HL-60 (cell line): ENCODE measurements around the gene SLC23A3.

Source experiments
- DNase-seq, 2 experiments: peaks; one replicate each; pipeline ENCODE4 v3.0.0-alpha.2; 2010 to 2020; ENCODE audit warnings: low read depth in 1 of 2, low spot score in 1 of 2
- H3K27ac ChIP-seq: fragments of 250-450 bp; sonication (Bioruptor Pico); replicated peaks from 2 replicates; pipeline ENCODE4 v1.5.1; 2020; ENCODE audit warnings: mild to moderate bottlenecking, moderate library complexity
- H3K27me3 ChIP-seq: fragments of 250-450 bp; sonication (Bioruptor Pico); 2 replicates; pipeline ENCODE4 v1.5.1; 2021; ENCODE audit warnings: mild to moderate bottlenecking, moderate library complexity; ENCODE audit not compliant: insufficient read depth, poor library complexity, severe bottlenecking
- H3K4me3 ChIP-seq: replicated peaks from 2 replicates; pipeline ENCODE4 v1.5.1; 2011; ENCODE audit warnings: mild to moderate bottlenecking, control low read depth, low read length; ENCODE audit not compliant: insufficient read depth
- GABPA ChIP-seq: IDR thresholded peaks from 2 replicates; pipeline ENCODE4 v1.6.1; 2012; ENCODE audit warnings: low read depth
- POLR2AphosphoS5 ChIP-seq: IDR thresholded peaks from 2 replicates; pipeline ENCODE4 v1.6.1; 2012; ENCODE audit warnings: low read depth
- SPI1 ChIP-seq: IDR thresholded peaks from 2 replicates; pipeline ENCODE4 v1.6.1; 2012; ENCODE audit warnings: low read depth, mild to moderate bottlenecking, borderline replicate concordance
- TF ChIP-seq, protein P1 (sequence below): IDR thresholded peaks from 2 replicates; pipeline ENCODE4 v1.6.1; 2012; ENCODE audit warnings: low read depth; ENCODE audit not compliant: insufficient replicate concordance
- TF ChIP-seq, protein P2 (sequence below): IDR thresholded peaks from one replicate; pipeline ENCODE4 v1.5.1; 2011; ENCODE audit warnings: low read length, control low read depth, inconsistent platforms; ENCODE audit not compliant: insufficient read depth

Gene SLC23A3

DNA sequence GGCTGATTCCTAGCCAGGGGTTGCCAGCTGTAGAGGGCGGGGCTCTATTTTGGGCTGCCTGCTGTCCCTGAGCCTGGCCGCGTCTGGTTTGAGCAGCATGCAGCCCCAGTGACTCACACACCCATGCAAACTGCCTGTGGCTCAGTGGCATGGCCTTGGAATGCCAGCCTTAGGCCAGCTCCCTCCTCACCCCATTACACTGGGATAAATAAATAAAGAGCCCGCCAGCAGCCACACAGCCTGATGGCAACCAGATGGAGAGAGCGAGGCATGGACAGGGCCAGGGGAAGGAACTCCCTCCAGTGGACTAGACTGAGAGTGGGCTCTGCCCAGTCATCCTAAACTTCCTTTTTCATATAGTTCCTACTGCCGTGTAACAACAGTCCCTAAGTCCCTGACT, 27.5 kb downstream of the SLC23A3 start:
- DNase-seq, result no peak
- Histone ChIP-seq H3K27ac (no peak overlapping the region), H3K27me3 (no peaks in the 10 kb centered on the region), H3K4me3 (no peak overlapping the region)
- TF ChIP-seq SPI1, result no peak
- TF ChIP-seq, protein P1, sequence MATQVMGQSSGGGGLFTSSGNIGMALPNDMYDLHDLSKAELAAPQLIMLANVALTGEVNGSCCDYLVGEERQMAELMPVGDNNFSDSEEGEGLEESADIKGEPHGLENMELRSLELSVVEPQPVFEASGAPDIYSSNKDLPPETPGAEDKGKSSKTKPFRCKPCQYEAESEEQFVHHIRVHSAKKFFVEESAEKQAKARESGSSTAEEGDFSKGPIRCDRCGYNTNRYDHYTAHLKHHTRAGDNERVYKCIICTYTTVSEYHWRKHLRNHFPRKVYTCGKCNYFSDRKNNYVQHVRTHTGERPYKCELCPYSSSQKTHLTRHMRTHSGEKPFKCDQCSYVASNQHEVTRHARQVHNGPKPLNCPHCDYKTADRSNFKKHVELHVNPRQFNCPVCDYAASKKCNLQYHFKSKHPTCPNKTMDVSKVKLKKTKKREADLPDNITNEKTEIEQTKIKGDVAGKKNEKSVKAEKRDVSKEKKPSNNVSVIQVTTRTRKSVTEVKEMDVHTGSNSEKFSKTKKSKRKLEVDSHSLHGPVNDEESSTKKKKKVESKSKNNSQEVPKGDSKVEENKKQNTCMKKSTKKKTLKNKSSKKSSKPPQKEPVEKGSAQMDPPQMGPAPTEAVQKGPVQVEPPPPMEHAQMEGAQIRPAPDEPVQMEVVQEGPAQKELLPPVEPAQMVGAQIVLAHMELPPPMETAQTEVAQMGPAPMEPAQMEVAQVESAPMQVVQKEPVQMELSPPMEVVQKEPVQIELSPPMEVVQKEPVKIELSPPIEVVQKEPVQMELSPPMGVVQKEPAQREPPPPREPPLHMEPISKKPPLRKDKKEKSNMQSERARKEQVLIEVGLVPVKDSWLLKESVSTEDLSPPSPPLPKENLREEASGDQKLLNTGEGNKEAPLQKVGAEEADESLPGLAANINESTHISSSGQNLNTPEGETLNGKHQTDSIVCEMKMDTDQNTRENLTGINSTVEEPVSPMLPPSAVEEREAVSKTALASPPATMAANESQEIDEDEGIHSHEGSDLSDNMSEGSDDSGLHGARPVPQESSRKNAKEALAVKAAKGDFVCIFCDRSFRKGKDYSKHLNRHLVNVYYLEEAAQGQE, result no peak

DNA sequence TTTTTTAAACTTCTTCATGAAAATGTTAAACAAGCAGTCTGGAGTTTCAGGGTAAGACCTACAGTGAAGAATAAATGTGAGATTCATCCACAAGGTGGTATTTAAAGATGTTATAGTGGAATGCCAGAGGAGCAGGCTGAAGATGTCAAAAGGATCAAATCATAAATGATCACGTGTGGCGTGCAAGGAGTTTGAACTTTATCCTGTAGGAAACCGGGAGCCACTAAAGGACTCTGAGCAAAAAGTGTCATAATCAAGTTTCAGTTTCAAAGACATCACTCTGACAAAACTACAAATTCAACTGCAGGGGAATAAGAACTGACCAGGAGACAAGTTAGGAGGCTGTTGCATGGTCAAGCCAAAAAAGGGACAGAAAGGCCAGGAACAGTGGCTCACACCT, 29.1 kb downstream of the SLC23A3 start:
- H3K27me3 ChIP-seq, result no peaks in the 10 kb centered on the region
- TF ChIP-seq GABPA (no peak), SPI1 (no peak), POLR2AphosphoS5 (no peak)
- TF ChIP-seq, protein P1, result no peak
- TF ChIP-seq, protein P2, sequence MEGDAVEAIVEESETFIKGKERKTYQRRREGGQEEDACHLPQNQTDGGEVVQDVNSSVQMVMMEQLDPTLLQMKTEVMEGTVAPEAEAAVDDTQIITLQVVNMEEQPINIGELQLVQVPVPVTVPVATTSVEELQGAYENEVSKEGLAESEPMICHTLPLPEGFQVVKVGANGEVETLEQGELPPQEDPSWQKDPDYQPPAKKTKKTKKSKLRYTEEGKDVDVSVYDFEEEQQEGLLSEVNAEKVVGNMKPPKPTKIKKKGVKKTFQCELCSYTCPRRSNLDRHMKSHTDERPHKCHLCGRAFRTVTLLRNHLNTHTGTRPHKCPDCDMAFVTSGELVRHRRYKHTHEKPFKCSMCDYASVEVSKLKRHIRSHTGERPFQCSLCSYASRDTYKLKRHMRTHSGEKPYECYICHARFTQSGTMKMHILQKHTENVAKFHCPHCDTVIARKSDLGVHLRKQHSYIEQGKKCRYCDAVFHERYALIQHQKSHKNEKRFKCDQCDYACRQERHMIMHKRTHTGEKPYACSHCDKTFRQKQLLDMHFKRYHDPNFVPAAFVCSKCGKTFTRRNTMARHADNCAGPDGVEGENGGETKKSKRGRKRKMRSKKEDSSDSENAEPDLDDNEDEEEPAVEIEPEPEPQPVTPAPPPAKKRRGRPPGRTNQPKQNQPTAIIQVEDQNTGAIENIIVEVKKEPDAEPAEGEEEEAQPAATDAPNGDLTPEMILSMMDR, result no peak
- no peak overlapping the region for H3K27ac ChIP-seq
- no peak for DNase-seq
- no peak overlapping the region for H3K4me3 ChIP-seq

DNA sequence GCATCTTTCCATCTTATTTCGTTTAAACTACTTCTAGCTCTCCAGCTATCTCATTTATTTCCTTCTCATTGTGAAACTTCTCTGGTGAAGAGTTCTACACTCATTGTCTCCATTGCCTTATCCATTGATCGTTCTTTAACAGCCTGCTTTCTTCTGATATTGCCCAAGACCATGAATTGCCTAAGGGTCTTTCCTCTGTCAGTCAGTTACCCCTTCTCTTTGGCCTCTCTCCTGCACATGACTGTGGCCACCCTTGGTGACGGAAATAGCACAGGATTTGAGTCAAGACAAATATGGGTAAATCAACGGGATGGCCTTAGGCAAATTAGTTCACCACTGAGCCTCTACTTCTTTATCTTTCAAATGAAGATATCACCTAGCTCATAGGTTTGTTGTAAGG, 35.9 kb downstream of the SLC23A3 start:
- peak in 1 of 2 experiments; percentile 36 for DNase-seq
- no peak overlapping the region for H3K27ac ChIP-seq
- TF ChIP-seq, protein P2, result no peak
- TF ChIP-seq POLR2AphosphoS5 (no peak), SPI1 (no peak), GABPA (no peak)
- TF ChIP-seq, protein P1, result no peak

DNA sequence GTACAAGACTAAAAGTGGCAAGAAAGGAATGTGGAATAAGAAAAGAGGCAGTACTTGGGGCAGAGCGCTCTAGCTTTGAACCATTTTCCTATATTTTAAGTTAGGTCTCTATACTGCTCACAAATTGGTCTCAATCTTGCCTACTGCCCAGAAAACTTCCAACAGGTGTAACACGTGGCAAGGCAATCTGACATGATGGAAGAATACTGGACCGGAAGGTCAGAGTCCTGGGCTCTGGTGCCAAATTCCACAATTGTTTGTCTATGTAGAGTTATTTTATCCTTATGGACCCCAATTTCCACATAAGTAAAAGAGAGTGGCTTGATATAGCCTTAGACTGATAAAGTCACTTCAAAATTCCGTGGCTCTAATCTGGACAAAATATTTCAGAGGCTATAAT, 38.1 kb downstream of the SLC23A3 start:
- Histone ChIP-seq H3K27ac (no peak overlapping the region), H3K4me3 (no peak overlapping the region), H3K27me3 (no peaks in the 10 kb centered on the region)
- TF ChIP-seq, protein P2, result no peak
- TF ChIP-seq, protein P1, result no peak
- TF ChIP-seq GABPA (no peak), POLR2AphosphoS5 (no peak), SPI1 (no peak)
- DNase-seq, result no peak

More for the DNA sequence above, 35.9 kb downstream of the SLC23A3 start:
- no peaks in the 10 kb centered on the region for H3K27me3 ChIP-seq
- H3K4me3 ChIP-seq, result no peak overlapping the region
